Measurements from ENCODE around the gene GJB4. TPM values are rescaled to one million over a fixed set of nuclear protein-coding genes. Genes with fewer than 3 reads are reported as not detected.

The GJB4 gene
- polyA plus RNA-seq, 1 donor from 2014 or later: not detected

DNA sequence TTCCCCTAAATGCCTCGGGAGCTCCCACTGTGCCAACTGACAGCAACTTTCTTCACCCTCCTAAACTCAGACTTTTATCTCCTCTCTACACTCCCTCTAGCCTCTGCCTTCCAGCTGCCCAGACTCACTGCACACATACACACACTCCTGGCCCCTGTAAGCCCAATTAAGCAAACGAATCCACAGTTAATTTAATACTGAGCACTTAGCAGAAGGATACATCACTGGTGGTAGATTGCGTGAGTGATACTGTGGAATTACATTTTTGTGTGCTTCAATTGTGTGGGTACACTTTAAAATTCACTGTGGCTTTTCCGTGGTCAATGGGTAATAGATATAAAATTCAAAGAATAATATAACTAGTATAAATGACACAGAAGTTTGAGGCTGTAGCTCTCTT, 38.3 kb upstream of the GJB4 start:
- Histone ChIP-seq H3K9ac (ENCODE audit: low read length) (no peak overlapping the region), H3K79me2 (replicated peaks; ENCODE audit: insufficient read depth, low read length) (no peaks in the 10 kb centered on the region), H3F3A (ENCODE audit: insufficient read depth, low read length, poor library complexity, severe bottlenecking) (no peaks in the 10 kb centered on the region), H3K4me2 (ENCODE audit: low read length) (no peak overlapping the region), H3K27ac (ENCODE audit: low read length) (no peak overlapping the region), H3K4me3 (ENCODE audit: low read length) (no peak overlapping the region), H4K20me1 (ENCODE audit: insufficient read depth) (no peaks in the 10 kb centered on the region), H3K9me3 (ENCODE audit: low read length) (no peaks in the 10 kb centered on the region), H3K27me3 (ENCODE audit: insufficient read depth, low read depth, low read length) (no peaks in the 10 kb centered on the region), H3K36me3 (ENCODE audit: insufficient read depth, low read length) (no peaks in the 10 kb centered on the region), H2AFZ (ENCODE audit: low read depth, low read length) (no peak overlapping the region), H3K9me2 (ENCODE audit: insufficient read depth, low read length) (no peaks in the 10 kb centered on the region)
- no peak for TF ChIP-seq MXI1 (conservative IDR thresholded peaks at IDR 0.05; ENCODE audit: poor library complexity, severe bottlenecking)
- TF ChIP-seq EZH2 (IDR thresholded peaks at IDR 0.05; ENCODE audit: borderline replicate concordance, insufficient read depth, low read length, poor library complexity, severe bottlenecking): no peak
- TF ChIP-seq, protein P1, sequence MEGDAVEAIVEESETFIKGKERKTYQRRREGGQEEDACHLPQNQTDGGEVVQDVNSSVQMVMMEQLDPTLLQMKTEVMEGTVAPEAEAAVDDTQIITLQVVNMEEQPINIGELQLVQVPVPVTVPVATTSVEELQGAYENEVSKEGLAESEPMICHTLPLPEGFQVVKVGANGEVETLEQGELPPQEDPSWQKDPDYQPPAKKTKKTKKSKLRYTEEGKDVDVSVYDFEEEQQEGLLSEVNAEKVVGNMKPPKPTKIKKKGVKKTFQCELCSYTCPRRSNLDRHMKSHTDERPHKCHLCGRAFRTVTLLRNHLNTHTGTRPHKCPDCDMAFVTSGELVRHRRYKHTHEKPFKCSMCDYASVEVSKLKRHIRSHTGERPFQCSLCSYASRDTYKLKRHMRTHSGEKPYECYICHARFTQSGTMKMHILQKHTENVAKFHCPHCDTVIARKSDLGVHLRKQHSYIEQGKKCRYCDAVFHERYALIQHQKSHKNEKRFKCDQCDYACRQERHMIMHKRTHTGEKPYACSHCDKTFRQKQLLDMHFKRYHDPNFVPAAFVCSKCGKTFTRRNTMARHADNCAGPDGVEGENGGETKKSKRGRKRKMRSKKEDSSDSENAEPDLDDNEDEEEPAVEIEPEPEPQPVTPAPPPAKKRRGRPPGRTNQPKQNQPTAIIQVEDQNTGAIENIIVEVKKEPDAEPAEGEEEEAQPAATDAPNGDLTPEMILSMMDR (IDR thresholded peaks at IDR 0.05; ENCODE audit: poor library complexity, severe bottlenecking): no peak
- TF ChIP-seq REST (IDR thresholded peaks at IDR 0.05; ENCODE audit: borderline replicate concordance): no peak
- no peak for TF ChIP-seq SMC3 (conservative IDR thresholded peaks at IDR 0.05; ENCODE audit: poor library complexity)
- TF ChIP-seq RAD21 (conservative IDR thresholded peaks at IDR 0.05): no peak

GRCh38 chr1:34721646-34722355, 37.7 kb upstream of the GJB4 start:
- TF ChIP-seq, protein P1 (IDR thresholded peaks at IDR 0.05; ENCODE audit: poor library complexity, severe bottlenecking): no peak
- no peak for TF ChIP-seq EP300 (conservative IDR thresholded peaks at IDR 0.05; ENCODE audit: poor library complexity, severe bottlenecking)
- no peaks in the 10 kb centered on the region for H3K9me3 ChIP-seq (ENCODE audit: low read length)
- no peak overlapping the region for H3K27ac ChIP-seq (ENCODE audit: low read length)
- no peaks in the 10 kb centered on the region for H3K9me2 ChIP-seq (ENCODE audit: insufficient read depth, low read length)
- no peak overlapping the region for H3K9ac ChIP-seq (ENCODE audit: low read length)
- no peaks in the 10 kb centered on the region for H3K27me3 ChIP-seq (ENCODE audit: insufficient read depth, low read depth, low read length)
- no peak overlapping the region for H3K4me2 ChIP-seq (ENCODE audit: low read length)
- no peaks in the 10 kb centered on the region for H3F3A ChIP-seq (ENCODE audit: insufficient read depth, low read length, poor library complexity, severe bottlenecking)
- H3K4me3 ChIP-seq (ENCODE audit: low read length): no peak overlapping the region
- H3K36me3 ChIP-seq (ENCODE audit: insufficient read depth, low read length): no peaks in the 10 kb centered on the region
- H4K20me1 ChIP-seq (ENCODE audit: insufficient read depth): no peaks in the 10 kb centered on the region
- no peaks in the 10 kb centered on the region for H3K79me2 ChIP-seq (replicated peaks; ENCODE audit: insufficient read depth, low read length)
- H2AFZ ChIP-seq (ENCODE audit: low read depth, low read length): no peak overlapping the region
